HG02970 (cell line): ENCODE results near the gene SH3RF3.

Experiments used
- ATAC-seq: cut with Tn5 transposase; IDR thresholded peaks from one replicate; pipeline ENCODE4 v1.9.1; 2021; ENCODE audit warnings: mild to moderate bottlenecking, moderate library complexity, moderate number of reproducible peaks; ENCODE audit not compliant: unreplicated experiment, low FRiP score

The SH3RF3 gene

DNA sequence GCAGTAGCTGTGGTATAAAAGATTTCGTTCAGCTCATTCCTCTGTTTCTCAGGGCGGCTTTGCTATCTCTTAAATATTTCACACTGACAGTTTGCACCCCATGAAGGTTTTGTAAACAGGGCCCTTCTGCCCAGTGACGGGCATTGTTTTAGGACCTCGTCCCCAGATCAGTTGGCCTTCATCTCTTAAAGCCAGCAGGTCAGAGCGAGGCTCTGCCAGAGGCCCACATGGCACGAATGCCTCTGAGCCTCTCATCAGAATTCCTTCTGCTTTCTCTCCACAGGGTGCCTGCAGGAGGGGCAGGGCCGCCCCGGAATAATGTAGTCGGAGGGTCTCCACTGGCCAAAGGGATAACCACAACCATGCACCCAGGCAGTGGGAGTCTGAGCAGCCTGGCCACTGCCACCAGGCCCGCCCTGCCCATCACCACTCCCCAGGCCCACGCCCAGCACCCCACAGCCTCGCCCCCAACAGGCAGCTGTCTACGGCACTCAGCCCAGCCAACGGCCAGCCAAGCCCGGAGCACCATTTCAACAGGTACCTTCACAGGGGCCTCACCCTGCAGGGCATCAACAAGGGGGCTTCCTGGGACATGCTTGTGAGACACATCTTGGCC lies 307.7 kb downstream of the SH3RF3 start:
- ATAC-seq, result no peak

DNA sequence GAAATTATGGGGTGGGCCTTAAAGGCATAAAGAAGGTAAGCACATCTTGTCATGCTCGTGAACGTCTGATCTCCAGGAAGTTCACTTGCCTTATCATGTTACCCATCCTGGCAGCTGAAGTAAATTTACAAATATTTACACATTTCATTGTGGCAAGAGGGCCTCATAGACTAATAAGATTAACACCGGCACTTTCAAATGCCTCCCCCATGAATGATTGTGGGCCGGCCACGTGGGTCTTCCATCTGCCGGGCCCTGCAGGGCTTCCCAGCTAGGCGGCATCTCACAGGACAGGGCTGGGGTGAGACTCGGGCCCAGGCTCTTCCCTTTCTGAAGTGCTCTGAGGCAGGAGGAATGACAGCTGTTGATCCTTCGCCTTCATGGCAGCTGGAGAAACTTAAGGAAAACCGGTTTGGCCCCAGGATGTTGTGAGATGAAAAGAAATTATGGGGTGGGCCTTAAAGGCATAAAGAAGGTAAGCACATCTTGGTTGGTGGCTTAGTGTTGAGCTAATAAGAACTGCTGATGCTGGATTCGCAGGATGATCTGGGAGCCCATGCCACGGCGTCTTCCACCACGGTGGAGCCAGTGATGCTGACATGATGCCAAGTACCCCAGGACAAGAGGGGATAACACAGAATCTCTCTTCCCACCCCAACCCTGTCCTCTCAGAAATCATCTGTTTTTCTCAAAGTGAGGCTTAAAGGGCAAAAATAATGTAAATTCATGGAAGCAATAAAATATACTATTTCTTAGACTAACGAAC lies 308.5 kb downstream of the SH3RF3 start:
- no peak for ATAC-seq

- no peak for ATAC-seq
These were observed 309.1 kb downstream of the SH3RF3 start for GRCh38 chr2:109438146-109438545.

- no peak for ATAC-seq
These were observed 309.9 kb downstream of the SH3RF3 start for GRCh38 chr2:109438773-109439389.

DNA sequence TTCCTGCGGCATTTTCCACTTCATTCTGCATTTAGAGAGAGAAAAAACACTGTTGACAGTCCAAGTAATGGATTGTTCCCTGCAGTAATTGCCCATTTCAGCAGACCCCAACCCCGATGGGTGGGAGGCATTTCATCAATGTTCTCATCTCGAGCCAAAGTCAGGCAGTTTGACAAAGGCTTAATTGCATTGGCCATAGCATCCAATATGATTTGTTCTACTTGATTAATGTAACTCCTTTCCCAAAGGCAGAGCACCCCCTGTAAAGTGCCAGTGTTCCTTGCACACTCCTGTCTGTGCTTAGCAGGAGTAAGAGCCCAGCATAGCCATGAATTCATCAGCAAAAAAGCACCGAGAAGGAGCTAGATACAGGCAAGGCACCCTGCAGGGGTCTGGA lies 310.4 kb downstream of the SH3RF3 start:
- ATAC-seq, result no peak

DNA sequence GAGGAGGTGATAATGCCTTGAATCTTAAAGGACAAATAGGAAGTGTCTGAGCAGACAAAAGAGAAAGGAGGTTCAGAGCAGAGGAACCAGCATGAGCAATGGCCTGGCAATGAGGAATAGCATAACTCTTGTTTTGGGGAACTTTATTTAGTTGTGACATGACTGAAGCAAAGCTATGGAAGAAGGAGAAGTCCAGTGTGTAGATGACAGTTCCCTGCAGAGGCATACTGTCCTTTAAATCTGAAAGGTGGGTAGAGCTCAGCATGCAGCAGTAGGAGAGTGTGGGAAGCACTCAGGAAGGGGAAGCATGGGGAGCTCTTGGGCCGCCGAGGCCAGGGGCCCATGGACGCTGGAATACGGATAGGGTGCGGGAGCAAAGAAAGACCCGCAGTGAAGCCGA lies 311.0 kb downstream of the SH3RF3 start:
- ATAC-seq, result no peak

- no peak for ATAC-seq
These were observed 311.6 kb downstream of the SH3RF3 start for GRCh38 chr2:109440499-109441156.

- ATAC-seq, result no peak
These were observed 313.8 kb downstream of the SH3RF3 start for GRCh38 chr2:109442715-109443319.

DNA sequence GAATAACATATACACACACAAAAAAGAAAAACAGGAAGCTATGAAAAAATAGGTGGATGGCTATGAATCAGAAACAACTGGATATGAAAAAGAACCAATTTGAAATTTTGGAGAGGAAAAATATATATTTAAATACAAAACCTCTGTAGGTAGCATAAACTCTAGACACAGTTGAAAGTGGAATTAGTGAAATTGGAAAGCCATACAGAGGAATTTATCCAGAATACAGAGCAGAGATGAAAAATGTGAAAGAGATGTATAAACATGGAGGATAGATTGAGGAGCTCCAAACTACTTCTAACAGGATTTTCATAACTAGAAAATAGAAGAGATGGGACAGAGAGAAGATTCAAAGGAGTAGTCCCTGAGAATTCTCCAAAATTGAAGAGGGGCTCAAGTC lies 315.9 kb downstream of the SH3RF3 start:
- ATAC-seq, result no peak

GRCh38 chr2:109446278-109447131 lies 317.5 kb downstream of the SH3RF3 start:
- no peak for ATAC-seq

- ATAC-seq, result no peak
These were observed 318.3 kb downstream of the SH3RF3 start for GRCh38 chr2:109447251-109447661.

DNA sequence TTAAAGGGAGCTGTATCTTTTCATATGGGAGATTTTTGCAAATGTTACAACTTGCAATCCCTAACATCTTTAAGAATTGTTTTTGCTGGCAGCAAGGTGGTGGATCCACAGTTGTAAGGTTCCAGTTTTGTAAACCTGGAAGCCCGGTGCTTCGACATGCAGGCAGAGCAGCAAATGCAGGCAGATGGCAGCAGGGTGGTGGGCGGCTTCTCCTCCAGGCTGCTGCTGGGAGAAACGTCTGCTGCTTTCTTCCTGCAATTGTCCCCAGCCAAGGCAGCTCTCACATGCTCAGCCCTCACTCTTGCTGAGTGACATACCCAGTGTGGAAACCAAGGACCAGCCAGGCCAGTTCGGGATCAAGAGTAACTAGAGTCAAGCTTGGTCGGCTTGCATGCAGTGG lies 318.8 kb downstream of the SH3RF3 start:
- ATAC-seq, result no peak

DNA sequence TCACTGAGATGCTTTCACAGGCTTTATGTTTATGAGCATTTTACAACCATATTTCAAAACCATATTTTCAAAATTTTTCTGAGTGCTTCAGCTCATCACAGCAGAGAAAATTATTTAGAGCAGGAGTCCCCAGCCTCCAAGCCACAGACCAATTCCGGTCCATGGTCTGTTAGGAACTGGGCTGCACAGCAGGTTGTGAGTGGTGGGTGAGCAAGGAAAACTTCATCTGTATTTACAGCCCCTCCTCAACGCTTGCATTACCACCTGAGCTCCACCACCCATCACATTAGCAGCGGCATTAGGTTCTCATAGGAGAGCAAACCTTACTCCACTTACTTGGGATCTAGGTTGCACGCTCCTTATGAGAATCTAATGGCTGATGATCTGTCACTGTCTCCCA lies 319.2 kb downstream of the SH3RF3 start:
- ATAC-seq, result no peak

- ATAC-seq, result no peak
These were observed 320.2 kb downstream of the SH3RF3 start for GRCh38 chr2:109448946-109449788.

DNA sequence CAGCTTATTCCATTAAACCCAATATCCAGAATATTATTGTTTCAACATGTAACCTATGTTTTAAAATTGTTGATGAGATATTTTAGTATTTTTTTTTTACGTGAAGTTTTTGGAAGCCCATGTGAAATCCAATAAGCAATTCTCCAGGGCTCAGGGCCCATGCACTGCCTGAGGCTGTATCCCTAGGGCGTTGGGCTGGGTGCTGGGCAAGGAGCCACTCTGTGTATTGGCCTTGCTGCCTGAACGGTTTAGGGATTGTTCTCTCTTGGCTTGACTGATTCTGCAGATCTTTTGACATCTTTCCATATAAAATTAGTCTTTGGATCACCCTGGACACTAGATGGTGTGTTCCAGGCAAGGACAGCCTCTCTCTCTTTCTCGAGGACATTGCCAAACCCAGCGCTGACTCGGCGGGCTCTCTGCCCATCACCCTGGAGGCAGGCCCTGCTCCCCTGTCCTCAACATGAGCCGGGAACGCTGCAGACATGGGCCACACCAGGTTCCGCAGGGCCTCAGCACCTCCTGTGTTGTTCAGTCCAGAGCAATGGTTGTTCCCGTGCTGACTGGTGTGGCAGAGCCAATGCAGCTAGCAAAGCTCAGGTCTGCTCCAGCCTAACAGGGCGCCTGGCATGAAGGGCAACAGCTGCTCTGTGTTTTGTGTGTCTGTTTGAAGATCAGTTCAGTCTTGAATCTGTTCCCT lies 321.7 kb downstream of the SH3RF3 start:
- ATAC-seq, result no peak

- ATAC-seq, result no peak
These were observed 322.7 kb downstream of the SH3RF3 start for GRCh38 chr2:109451671-109452070.

DNA sequence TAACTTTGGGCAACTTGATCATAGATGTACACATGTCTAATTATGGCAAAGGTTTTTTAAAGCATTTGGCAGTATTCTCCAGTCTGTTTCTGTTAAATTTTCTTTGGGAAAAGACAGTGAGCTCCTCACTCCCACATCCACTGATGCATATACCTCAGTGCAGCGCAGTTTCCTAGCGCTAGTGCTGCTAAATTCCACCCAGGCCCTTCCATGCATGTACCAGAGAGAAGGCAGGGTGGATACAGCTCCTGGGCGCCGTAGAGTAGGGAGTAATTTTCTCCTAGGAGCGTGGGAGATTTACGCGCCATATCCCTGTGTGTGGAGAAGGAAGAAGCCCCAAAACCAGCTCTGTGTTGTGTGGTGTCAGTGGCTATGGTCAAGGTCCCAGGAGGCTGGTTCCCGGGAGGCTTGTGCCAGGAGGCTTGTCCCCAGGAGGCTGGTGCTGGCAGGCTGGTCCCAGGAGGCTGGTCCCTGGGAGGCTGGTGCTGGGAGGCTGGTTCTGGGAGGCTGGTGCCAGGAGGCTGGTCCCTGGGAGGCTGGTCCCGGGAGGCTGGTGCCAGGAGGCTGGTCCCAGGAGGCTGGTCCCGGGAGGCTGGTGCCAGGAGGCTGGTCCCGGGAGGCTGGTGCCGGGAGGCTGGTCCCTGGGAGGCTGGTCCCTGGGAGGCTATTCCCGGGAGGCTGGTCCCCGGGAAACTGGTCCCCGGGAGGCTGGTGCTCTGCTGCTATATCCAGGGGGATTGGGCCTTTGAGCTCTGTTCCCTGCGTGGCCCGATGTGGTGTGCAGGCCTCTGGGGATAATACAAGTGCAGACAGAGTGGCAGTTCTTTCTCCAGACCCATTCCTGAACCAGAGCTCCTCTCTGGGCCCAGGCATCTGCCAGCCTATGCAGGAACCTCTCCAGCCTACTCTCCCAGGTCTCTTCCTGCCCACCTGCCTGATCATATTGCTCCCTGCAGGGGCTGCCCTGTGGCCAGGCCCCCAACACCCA lies 323.6 kb downstream of the SH3RF3 start:
- ATAC-seq, result no peak
